Tibial nerve (tissue), 4 donors: ENCODE results near the gene DEFB123. TPM values are rescaled to one million over a fixed set of nuclear protein-coding genes. Genes with fewer than 3 reads are reported as not detected.

Experiments
- DNase-seq, 2 donors: peaks; one replicate each; pipeline ENCODE4 v3.0.0-alpha.2; 2019; ENCODE audit warnings: low spot score in 2 of 2
- H3K27ac ChIP-seq, 4 donors: fragments of 200-600 bp; sonication (generic) in 3 of 4; one replicate each; pipeline ENCODE4 v1.5.1; 2017 to 2019; ENCODE audit warnings: mild to moderate bottlenecking in 1 of 4
- H3K27me3 ChIP-seq, 2 donors: fragments of 200-600 bp; sonication (generic) in 1 of 2; one replicate each; pipeline versions ENCODE4 v1.5.1 to v1.6.0; 2017 to 2019
- H3K36me3 ChIP-seq, 3 donors: fragments of 200-600 bp; sonication (generic); one replicate each; pipeline ENCODE4 v1.5.1; 2018 to 2019
- H3K4me1 ChIP-seq, 4 donors: fragments of 200-600 bp; sonication (generic) in 3 of 4; one replicate each; pipeline ENCODE4 v1.5.1; 2017 to 2019
- H3K4me3 ChIP-seq, 4 donors: fragments of 200-600 bp; sonication (generic) in 3 of 4; one replicate each; pipeline ENCODE4 v1.5.1; 2017 to 2019; ENCODE audit warnings: mild to moderate bottlenecking in 1 of 4, moderate library complexity in 1 of 4
- H3K9me3 ChIP-seq, 4 donors: fragments of 200-600 bp; sonication (generic) in 3 of 4; one replicate each; pipeline ENCODE4 v1.5.1; 2017 to 2019
- EP300 ChIP-seq, 2 donors: sonication (generic); formaldehyde crosslinking; IDR thresholded peaks; one replicate each; pipeline ENCODE4 v1.6.1; 2017; ENCODE audit warnings: antibody characterized with exemption in 2 of 2, mild to moderate bottlenecking in 1 of 2
- POLR2A ChIP-seq, 2 donors: fragments of 450-650 bp; IDR thresholded peaks; one replicate each; pipeline ENCODE4 v1.6.1; 2017; ENCODE audit warnings: antibody characterized with exemption in 2 of 2, mild to moderate bottlenecking in 2 of 2, moderate library complexity in 2 of 2
- WGBS, 2 donors: methylation state at CpG; one replicate each; pipeline ENCODE4 v1.1.5; 2018; 5-methylcytosine and 5-hydroxymethylcytosine counted together
- total RNA-seq, 4 donors: library from RNA; depleted of rRNA; stranded (reverse); fragments of >200 nt; gene quantifications; one replicate each; pipeline ENCODE4 v1.1.0, GENCODE V29; 2016
- TF ChIP-seq, protein P1 (sequence below), 5 experiments: fragments of 200-600 bp in 3 of 5; fragments of 450-650 bp in 2 of 5; sonication (generic) in 3 of 5; IDR thresholded peaks; one replicate each; pipeline ENCODE4 v1.5.1; 2016 to 2019; ENCODE audit warnings: antibody characterized with exemption in 5 of 5, mild to moderate bottlenecking in 3 of 5, moderate library complexity in 2 of 5

Gene DEFB123
- total RNA-seq, 4 donors from 2014 or later = not detected

DNA sequence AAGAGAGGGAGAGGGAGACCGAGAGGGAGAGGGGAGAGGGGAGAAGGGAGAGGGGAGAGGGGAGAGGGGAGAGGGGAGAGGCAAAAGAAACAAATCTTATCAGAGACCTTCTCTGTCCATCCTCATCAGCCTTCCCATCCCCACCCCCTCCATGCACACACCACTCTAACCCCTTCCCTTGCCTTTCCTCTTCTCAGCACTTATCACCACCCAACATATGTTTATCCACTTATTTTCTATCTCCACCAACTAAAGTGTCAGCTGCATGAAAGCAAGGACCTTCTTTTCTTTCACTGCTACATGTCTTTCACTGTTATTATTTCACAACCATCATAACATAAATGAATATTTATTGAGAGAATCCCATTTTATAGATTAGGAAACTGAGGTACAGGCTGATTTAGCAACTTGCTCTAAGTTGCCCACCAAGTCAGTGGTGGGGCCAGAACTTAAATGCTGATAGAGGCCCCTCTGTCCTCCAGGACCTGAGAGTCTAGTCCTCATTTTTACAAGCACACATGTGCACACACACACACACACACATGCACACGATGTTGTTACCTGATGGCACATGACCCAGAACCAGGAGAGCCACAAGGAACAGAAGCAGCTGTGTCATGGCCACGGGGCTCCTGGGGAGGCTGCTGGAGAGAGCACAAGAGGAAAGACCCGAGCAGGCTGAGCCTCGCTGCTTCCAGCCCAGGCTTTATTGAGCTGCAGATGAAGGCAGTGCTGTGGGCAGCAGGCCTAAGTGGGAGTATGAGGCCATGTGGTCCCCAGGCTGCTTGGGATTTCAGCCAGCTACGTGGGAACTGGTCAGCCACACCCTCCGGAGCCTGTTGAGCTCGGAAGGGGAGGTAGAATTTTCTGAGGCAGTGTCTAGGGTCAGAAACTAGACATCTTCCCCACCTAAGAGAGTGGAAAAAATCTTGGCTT lies 32.2 kb downstream of the DEFB123 start:
- H3K9me3 ChIP-seq = no peaks in the 10 kb centered on the region
- DNase-seq = no peak
- H3K27ac ChIP-seq = peak overlapping the region in 2 of 4 donors; percentile 48 to 55
- peaks cover 0 to 15% of the 10 kb centered on the region in 2 donors for H3K27me3 ChIP-seq
- peaks cover 0 to 51% (median 8%) of the 10 kb centered on the region in 4 donors for H3K4me1 ChIP-seq
- no peaks in the 10 kb centered on the region for H3K36me3 ChIP-seq
- TF ChIP-seq EP300 (IDR thresholded peaks at IDR 0.05) (no peak), POLR2A (IDR thresholded peaks at IDR 0.05) (no peak)
- TF ChIP-seq, protein P1, sequence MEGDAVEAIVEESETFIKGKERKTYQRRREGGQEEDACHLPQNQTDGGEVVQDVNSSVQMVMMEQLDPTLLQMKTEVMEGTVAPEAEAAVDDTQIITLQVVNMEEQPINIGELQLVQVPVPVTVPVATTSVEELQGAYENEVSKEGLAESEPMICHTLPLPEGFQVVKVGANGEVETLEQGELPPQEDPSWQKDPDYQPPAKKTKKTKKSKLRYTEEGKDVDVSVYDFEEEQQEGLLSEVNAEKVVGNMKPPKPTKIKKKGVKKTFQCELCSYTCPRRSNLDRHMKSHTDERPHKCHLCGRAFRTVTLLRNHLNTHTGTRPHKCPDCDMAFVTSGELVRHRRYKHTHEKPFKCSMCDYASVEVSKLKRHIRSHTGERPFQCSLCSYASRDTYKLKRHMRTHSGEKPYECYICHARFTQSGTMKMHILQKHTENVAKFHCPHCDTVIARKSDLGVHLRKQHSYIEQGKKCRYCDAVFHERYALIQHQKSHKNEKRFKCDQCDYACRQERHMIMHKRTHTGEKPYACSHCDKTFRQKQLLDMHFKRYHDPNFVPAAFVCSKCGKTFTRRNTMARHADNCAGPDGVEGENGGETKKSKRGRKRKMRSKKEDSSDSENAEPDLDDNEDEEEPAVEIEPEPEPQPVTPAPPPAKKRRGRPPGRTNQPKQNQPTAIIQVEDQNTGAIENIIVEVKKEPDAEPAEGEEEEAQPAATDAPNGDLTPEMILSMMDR (IDR thresholded peaks at IDR 0.05) = no peak
- 36 to 46% methylated on average over 8 of the region's 8 CpGs for WGBS, 2 donors
- no peak overlapping the region for H3K4me3 ChIP-seq

DNA sequence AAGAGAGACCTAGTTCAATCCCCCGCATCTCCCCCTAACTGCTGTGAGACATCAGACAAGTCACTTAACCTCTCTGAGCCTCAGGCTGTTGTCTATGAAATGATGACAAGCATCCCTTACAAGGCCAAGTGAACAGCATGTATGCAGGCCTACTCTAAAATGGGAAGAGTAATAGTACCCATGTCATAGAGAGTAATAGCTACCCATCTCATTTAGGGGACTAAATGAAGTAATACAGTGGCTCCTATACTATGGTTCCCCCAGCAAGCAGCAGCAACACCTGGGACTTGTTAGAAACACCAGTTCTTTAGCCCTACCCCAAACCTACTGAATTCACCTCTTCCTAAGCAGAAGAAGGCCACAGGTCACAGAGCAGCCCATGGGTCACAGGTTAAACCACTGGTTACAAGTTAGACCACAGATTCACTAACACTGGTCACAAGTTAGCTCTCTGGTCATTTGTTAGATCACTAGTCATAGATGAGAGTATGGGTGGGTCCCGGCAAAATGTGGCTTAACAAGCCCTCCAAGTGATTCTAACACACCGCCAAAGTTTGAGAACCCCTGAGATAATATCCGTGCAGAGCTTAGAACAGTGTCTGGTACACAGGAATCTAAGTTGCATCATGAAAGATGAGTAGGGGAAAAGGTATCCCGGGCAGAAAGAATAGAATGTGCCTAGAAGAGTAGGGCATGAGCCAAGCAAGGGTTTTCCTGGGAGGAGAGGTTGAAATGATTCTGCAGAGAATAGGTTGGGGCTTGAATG lies 33.1 kb downstream of the DEFB123 start:
- H3K36me3 ChIP-seq = no peaks in the 10 kb centered on the region
- no peak for DNase-seq
- TF ChIP-seq POLR2A (IDR thresholded peaks at IDR 0.05) (no peak), EP300 (IDR thresholded peaks at IDR 0.05) (no peak)
- TF ChIP-seq, protein P1 (IDR thresholded peaks at IDR 0.05) = no peak
- H3K4me1 ChIP-seq = peaks cover 0 to 51% (median 8%) of the 10 kb centered on the region in 4 donors
- H3K27ac ChIP-seq = peak overlapping the region in 1 of 4 donors; percentile 86
- no peak overlapping the region for H3K4me3 ChIP-seq
- H3K27me3 ChIP-seq = peaks cover 0 to 15% of the 10 kb centered on the region in 2 donors
- H3K9me3 ChIP-seq = no peaks in the 10 kb centered on the region
- WGBS, 2 donors = 84 to 88% methylated on average over 5 of the region's 5 CpGs

DNA sequence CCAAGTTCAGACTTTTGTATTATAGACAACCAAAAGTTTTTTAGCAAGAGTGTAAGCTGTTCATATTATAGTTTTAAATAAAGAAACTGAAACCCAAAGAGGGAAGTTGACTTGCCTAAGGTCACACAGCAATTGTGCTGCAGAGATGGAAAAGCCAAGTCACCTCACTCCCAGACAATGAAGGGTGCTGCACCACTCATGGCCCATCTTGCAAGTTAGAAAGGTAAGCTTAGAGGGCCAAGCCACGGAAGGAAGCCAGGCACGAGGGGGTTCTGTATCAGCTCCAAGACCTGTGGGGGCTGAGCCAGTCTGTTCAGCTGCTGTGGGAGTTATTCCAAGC lies 33.6 kb downstream of the DEFB123 start:
- DNase-seq = no peak
- 59 to 61% methylated on average over 2 of the region's 2 CpGs for WGBS, 2 donors
- peak overlapping the region in 2 of 4 donors; percentile 77 to 86 for H3K27ac ChIP-seq
- H3K4me3 ChIP-seq = no peak overlapping the region
- TF ChIP-seq EP300 (IDR thresholded peaks at IDR 0.05) = no peak
- no peak for TF ChIP-seq POLR2A (IDR thresholded peaks at IDR 0.05)
- TF ChIP-seq, protein P1 (IDR thresholded peaks at IDR 0.05) = no peak
- H3K27me3 ChIP-seq = peaks cover 0 to 15% of the 10 kb centered on the region in 2 donors
- H3K9me3 ChIP-seq = no peaks in the 10 kb centered on the region
- H3K4me1 ChIP-seq = peaks cover 0 to 51% (median 8%) of the 10 kb centered on the region in 4 donors
- H3K36me3 ChIP-seq = no peaks in the 10 kb centered on the region

DNA sequence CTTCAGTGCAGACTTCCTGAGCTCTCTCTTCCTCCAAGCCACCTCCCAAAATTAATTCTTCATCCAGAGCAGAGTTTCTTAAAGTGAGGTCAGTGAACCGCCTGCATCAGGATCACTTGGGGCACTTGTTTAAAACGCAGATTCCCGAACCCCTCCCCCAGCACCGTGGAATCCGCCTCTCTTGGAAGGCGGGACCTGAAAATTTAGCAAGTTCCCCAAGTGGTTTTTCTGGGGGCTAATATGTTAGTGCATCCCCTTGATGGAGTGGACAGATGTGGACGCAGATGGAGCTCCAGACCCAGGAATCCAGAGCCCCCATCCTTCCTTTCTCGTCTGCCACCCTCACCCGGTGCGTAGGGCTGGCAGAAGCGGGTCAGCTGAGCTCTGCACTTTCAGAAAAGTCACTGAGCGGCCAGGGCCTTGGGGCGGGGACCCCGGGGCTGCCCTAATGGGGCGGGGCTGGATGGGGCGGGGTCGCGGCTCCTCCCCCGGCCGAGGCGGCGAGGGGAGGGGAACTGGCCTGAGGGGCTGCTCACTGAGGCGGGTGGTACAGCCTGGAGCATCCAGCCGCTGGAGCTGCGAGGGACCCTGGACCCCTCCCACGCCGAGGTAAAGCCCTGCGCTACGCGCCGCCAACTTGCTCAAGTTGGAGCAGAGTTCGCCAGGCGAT lies 34.5 kb downstream of the DEFB123 start, which contains the start of the genes DEFB124 and REM1:
TSS of gene DEFB124 (minus strand) at position 370 of the 670 bp plus-strand sequence. CDS start 2,114 bp downstream, outside the sequence.
TSS of gene REM1 (plus strand) at position 531 of the 670 bp plus-strand sequence. CDS start 1,158 bp downstream, outside the sequence.
- Histone ChIP-seq H3K9me3 (no peaks in the 10 kb centered on the region), H3K4me3 (peak within 1 kb of the TSS; percentile 39 to 68 (median 48)), H3K27me3 (peaks cover 0 to 15% of the 10 kb centered on the region in 2 donors), H3K4me1 (peaks cover 0 to 51% (median 8%) of the 10 kb centered on the region in 4 donors), H3K36me3 (no peaks in the 10 kb centered on the region), H3K27ac (peak within 1 kb of the TSS; percentile 15 to 86 (median 69))
- no peak for DNase-seq
- WGBS, 2 donors = 5 to 7% methylated on average over 15 to 29 of the region's 33 CpGs
- peak; percentile 25 to 47 for TF ChIP-seq EP300 (IDR thresholded peaks at IDR 0.05)
- TF ChIP-seq, protein P1 (IDR thresholded peaks at IDR 0.05) = no peak
- TF ChIP-seq POLR2A (IDR thresholded peaks at IDR 0.05) = peak in 1 of 2 donors; percentile 47
